Smooth muscle cell (in vitro differentiated cells): Measurements from ENCODE around the gene CISH. TPM values are rescaled to one million over a fixed set of nuclear protein-coding genes. Genes with fewer than 3 reads are reported as not detected.

ENCODE experiments used
- DNase-seq: peaks from one replicate; lab custom pipeline; 2025; ENCODE audit not compliant: unreplicated experiment; lab: John Stamatoyannopoulos, UW
- H2AFZ ChIP-seq: fragments of 200-600 bp; sonication (generic); 2 replicates; pipeline ENCODE4 v1.6.0; 2016; ENCODE audit warnings: antibody characterized with exemption, low read depth, mild to moderate bottlenecking
- H3F3A ChIP-seq: fragments of 200-600 bp; sonication (generic); 2 replicates; pipeline ENCODE4 v1.6.0; 2017; ENCODE audit warnings: antibody characterized with exemption, low read depth
- H3K27ac ChIP-seq: fragments of 200-600 bp; sonication (generic); 2 replicates; pipeline ENCODE4 v1.5.1; 2016; ENCODE audit warnings: low read depth, mild to moderate bottlenecking
- H3K27me3 ChIP-seq: fragments of 200-600 bp; sonication (generic); 2 replicates; pipeline ENCODE4 v1.6.1; 2016; ENCODE audit warnings: low read depth, mild to moderate bottlenecking
- H3K36me3 ChIP-seq: fragments of 200-600 bp; sonication (generic); 2 replicates; pipeline ENCODE4 v1.5.1; 2016; ENCODE audit warnings: low read depth
- H3K4me1 ChIP-seq: fragments of 200-600 bp; sonication (generic); 2 replicates; pipeline ENCODE4 v1.5.1; 2016; ENCODE audit warnings: low read depth
- H3K4me2 ChIP-seq: fragments of 200-600 bp; sonication (generic); 2 replicates; pipeline ENCODE4 v1.6.0; 2016; ENCODE audit warnings: mild to moderate bottlenecking
- H3K4me3 ChIP-seq: fragments of 200-600 bp; sonication (generic); 2 replicates; pipeline ENCODE4 v1.5.1; 2016; ENCODE audit warnings: mild to moderate bottlenecking
- H3K79me2 ChIP-seq: fragments of 200-600 bp; sonication (generic); 2 replicates; pipeline ENCODE4 v1.6.0; 2016; ENCODE audit warnings: low read depth, mild to moderate bottlenecking
- H3K9ac ChIP-seq: fragments of 200-600 bp; sonication (generic); 2 replicates; pipeline ENCODE4 v1.6.0; 2016; ENCODE audit warnings: low read depth
- H3K9me3 ChIP-seq: fragments of 200-600 bp; sonication (generic); replicated peaks from 2 replicates; pipeline ENCODE4 v1.5.1; 2016; ENCODE audit warnings: low read depth
- H4K20me1 ChIP-seq: fragments of 200-600 bp; sonication (generic); 2 replicates; pipeline ENCODE4 v1.6.0; 2016; ENCODE audit warnings: low read depth
- CTCF ChIP-seq: fragments of 200-600 bp; sonication (generic); IDR thresholded peaks from 2 replicates; pipeline ENCODE4 v1.5.1; 2017; ENCODE audit warnings: borderline replicate concordance, mild to moderate bottlenecking, antibody characterized with exemption; ENCODE audit not compliant: insufficient read depth, poor library complexity, severe bottlenecking
- WGBS: methylation state at CpG from one replicate; pipeline ENCODE4 v1.1.7; 2016; ENCODE audit warnings: low lambda C conversion rate; 5-methylcytosine and 5-hydroxymethylcytosine counted together
- polyA plus RNA-seq: library from polyadenylated mRNA; unstranded; fragments of >200 nt; fragmentation: Nextera tagmentation; extraction: Ambion mirVana; gene quantifications from 2 replicates; pipeline ENCODE4 v1.2.1, GENCODE V29; 2016
- total RNA-seq: library from RNA; depleted of rRNA; stranded (reverse); fragments of >200 nt; gene quantifications from 2 replicates; pipeline ENCODE4 v1.2.3, GENCODE V29; 2014

CISH gene
- total and polyA plus RNA-seq, 2 experiments from 2014 or later, result 1.8 to 15.9 TPM

GRCh38 chr3:50582083-50582482, 29.5 kb downstream of the CISH start:
- H3K9ac ChIP-seq, result no peak overlapping the region
- TF ChIP-seq CTCF, result no peak
- no peak overlapping the region for H2AFZ ChIP-seq
- H3K4me1 ChIP-seq, result no peaks in the 10 kb centered on the region
- H3F3A ChIP-seq, result no peaks in the 10 kb centered on the region
- no peak for DNase-seq
- H3K79me2 ChIP-seq, result no peaks in the 10 kb centered on the region
- WGBS, result 85% methylated on average over 9 of the region's 9 CpGs
- H3K4me3 ChIP-seq, result no peak overlapping the region
- no peaks in the 10 kb centered on the region for H3K27me3 ChIP-seq
- H3K27ac ChIP-seq, result no peak overlapping the region
- no peak overlapping the region for H3K4me2 ChIP-seq
- H3K36me3 ChIP-seq, result no peaks in the 10 kb centered on the region
- H3K9me3 ChIP-seq, result no peaks in the 10 kb centered on the region
- H4K20me1 ChIP-seq, result no peaks in the 10 kb centered on the region

- no peaks in the 10 kb centered on the region for H3K9me3 ChIP-seq
- H3K4me2 ChIP-seq, result no peak overlapping the region
- no peak overlapping the region for H3K4me3 ChIP-seq
- no peak overlapping the region for H3K27ac ChIP-seq
- DNase-seq, result no peak
- H4K20me1 ChIP-seq, result no peaks in the 10 kb centered on the region
- no peaks in the 10 kb centered on the region for H3K4me1 ChIP-seq
- no peak overlapping the region for H2AFZ ChIP-seq
- H3F3A ChIP-seq, result no peaks in the 10 kb centered on the region
- no peaks in the 10 kb centered on the region for H3K79me2 ChIP-seq
- WGBS, result 97% methylated on average over 2 of the region's 2 CpGs
- H3K27me3 ChIP-seq, result no peaks in the 10 kb centered on the region
- H3K36me3 ChIP-seq, result no peaks in the 10 kb centered on the region
- no peak overlapping the region for H3K9ac ChIP-seq
- TF ChIP-seq CTCF, result no peak
These were observed 30.1 kb downstream of the CISH start for GRCh38 chr3:50581459-50581842.

GRCh38 chr3:50580683-50581458, 30.7 kb downstream of the CISH start:
- no peak overlapping the region for H3K9ac ChIP-seq
- WGBS, result 93% methylated on average over 9 of the region's 9 CpGs
- H3K4me1 ChIP-seq, result no peaks in the 10 kb centered on the region
- H3F3A ChIP-seq, result no peaks in the 10 kb centered on the region
- no peaks in the 10 kb centered on the region for H3K36me3 ChIP-seq
- no peak for DNase-seq
- H3K27me3 ChIP-seq, result no peaks in the 10 kb centered on the region
- no peaks in the 10 kb centered on the region for H3K9me3 ChIP-seq
- no peak overlapping the region for H3K4me3 ChIP-seq
- no peak overlapping the region for H3K27ac ChIP-seq
- TF ChIP-seq CTCF, result no peak
- H3K4me2 ChIP-seq, result no peak overlapping the region
- H2AFZ ChIP-seq, result no peak overlapping the region
- H4K20me1 ChIP-seq, result no peaks in the 10 kb centered on the region
- H3K79me2 ChIP-seq, result no peaks in the 10 kb centered on the region

GRCh38 chr3:50577348-50577747, 34.2 kb downstream of the CISH start:
- Histone ChIP-seq H3K27me3 (no peaks in the 10 kb centered on the region), H3K9me3 (no peaks in the 10 kb centered on the region), H3K9ac (no peak overlapping the region), H3F3A (no peaks in the 10 kb centered on the region), H3K4me2 (no peak overlapping the region), H4K20me1 (no peaks in the 10 kb centered on the region), H3K36me3 (no peaks in the 10 kb centered on the region), H2AFZ (no peak overlapping the region), H3K4me1 (no peaks in the 10 kb centered on the region), H3K27ac (no peak overlapping the region), H3K4me3 (no peak overlapping the region), H3K79me2 (no peaks in the 10 kb centered on the region)
- 97% methylated on average over 2 of the region's 2 CpGs for WGBS
- no peak for TF ChIP-seq CTCF
- no peak for DNase-seq
